Measurements from ENCODE around the gene GRAPL.
"Not testable (repeated sequence)": the region's sequence is repeated elsewhere in the genome, so short reads cannot be mapped to it uniquely, and the experiment has no call there.

Gene GRAPL

DNA sequence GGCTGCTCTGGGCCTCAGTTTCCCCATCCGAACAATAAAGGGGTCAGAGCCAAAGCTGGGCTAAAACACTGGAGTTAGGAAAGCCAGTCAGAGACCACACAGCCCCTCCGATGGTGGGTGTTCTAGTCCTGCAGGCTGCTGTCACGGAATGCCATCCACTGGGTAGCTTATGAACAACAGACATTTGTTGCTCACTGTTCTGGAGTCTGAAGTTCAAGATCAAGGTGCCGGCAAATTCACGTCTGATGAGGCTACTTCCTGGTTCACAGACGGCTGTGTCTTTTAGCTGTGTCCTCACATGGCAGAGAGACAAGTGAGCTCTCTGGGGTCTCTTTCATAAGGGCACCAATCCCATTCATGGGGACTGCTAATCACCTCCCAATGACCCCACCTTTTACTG lies 9.2 kb downstream of the GRAPL start:
- DNase-seq: not testable (repeated sequence)

DNA sequence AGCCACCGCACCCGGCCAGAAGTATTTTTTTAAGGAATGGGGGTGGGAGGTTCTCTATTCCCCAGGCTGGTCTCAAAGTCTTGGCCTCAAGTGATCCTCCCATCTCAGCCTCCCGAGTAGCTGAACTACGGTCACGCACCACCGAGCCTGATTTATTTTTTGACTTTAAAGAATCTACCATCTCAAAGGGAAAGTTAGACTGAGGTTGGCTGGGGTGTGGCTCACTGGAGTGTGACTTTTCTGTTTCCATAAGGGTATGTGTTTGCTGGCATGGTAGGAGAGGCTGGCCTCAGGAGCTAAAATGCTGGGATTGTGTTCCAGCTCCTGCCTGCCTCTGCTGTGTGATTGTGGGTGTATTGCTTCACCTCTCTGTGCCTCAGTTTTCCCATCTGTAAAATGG lies 10.6 kb downstream of the GRAPL start:
- not testable (repeated sequence) for DNase-seq

DNA sequence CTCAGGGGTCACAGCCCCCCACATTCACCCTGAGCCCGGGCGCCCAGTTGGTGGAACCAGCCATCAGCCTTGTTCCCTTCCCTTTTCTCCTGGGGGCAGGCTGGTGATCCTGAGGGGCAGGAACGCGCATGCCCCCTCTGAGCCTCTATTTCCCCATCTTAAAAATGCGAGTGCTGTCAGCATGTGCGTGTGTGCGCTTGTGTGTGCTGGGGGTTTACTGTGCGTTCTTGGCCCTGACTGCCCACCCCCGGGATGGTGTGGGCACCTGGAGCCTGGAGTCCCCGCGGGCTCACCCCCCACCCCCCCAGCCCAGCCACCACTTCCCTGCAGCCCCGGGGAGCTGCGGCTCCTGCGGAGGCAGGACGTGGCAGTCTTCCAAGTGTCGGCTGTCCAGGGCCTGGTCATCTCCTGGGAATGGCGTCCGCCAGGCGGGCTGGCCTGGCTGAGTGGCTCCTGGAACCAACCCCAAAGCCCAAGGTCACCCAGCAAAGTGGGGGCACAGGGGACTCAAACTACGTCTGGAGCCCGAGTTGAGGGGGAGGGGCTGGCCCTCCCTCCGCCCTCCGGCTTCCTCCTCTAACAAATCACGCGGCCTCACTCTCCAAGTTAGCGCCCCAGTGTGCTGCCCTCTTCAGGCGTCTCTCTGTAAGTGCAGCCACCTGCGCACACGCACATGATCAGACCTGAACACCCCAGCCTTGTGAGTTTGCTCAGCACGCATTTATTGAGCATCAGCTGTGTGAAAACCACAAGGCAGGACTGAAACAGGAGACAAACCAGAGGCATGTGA lies 14.2 kb downstream of the GRAPL start:
- DNase-seq: not testable (repeated sequence)

DNA sequence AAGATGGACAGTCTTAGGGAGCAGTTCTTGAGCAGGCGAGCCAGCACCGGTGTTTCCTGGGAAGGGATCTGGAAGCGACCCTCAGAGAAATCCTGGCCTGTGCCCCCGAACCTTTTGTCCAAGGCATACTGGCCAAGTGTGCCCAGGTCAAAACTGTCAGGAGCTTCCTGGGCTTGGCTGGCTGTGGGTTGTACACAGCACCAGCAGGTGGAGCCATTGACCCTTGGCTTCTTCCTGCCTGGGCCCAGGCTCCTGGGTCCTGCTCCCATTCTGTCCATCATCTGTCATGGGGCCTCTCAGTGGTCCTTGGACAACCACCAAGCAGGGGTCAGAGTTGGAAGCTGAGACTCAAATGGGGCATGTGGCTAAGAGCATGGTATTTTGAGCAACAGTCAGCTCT lies 15.0 kb downstream of the GRAPL start:
- DNase-seq: not testable (repeated sequence)

DNA sequence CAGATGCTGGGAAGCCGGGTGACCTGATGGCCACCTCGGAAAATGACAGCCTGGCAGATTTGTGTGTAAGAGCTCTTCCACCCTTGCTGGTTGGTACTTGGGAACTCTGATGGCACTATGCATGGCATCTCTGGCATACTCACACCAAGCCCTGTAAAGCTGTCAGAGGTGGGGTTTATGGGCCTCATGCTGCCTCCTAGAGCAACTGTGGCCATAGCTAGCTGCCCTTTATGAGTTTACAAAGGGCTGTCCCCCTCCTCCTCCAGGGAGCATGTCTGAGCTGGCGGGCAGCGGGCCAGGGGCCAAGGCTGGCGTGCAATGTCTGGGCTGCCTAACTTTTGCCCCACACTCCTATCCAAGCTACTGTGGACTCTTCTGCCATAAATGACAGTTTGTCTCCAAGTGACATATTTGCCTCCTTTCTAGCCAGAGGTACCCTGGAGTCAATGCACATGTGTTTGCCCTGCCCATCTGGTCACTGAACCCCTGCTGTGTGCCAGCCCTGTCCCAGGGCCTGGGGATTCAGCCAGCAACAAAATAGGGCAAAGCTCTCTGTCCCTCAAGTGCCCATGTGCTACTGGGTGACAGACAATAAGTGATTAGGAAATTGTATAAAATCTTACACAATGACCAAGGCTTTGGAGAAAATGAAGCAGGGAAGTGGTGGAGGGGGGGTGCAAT lies 15.8 kb downstream of the GRAPL start:
- not testable (repeated sequence) for DNase-seq

DNA sequence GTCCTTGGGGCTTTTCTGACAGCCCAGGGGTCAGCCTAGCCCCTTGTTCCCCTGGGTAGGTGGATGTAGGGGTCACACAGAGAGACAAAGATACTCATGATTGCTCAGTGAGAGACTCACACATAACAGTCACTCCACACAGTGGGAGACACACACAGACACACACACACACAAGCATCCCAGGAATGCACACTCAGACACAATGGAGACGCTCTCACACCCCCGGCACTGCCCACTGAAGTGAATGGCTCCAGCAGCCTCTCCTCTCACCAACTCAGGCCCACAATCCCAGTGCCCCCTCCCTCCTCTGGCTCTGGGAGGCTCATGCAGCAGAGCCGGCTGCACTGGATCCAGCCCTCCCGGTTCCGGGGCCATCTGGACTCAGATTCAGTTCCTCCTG lies 17.0 kb downstream of the GRAPL start:
- DNase-seq: not testable (repeated sequence)

DNA sequence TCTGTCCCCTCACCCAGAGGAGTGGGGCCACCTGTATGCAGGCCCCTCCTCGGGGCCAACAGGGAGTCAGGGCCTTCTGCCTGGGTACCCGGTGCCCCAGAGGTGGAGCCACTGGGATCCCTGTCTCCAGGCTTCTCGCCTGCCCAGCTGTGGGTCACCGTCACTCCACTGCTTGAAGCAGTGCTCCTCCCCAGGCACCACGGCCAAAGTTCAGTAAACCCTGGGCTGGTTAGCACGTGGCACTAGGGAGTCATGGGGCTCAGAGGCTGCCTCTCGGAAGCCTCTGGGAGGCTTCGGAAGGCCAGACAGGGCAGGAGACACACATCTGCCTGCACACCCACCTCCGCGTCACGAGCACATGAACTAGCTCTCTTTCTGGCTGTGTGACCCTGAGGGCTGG lies 18.1 kb downstream of the GRAPL start:
- not testable (repeated sequence) for DNase-seq

DNA sequence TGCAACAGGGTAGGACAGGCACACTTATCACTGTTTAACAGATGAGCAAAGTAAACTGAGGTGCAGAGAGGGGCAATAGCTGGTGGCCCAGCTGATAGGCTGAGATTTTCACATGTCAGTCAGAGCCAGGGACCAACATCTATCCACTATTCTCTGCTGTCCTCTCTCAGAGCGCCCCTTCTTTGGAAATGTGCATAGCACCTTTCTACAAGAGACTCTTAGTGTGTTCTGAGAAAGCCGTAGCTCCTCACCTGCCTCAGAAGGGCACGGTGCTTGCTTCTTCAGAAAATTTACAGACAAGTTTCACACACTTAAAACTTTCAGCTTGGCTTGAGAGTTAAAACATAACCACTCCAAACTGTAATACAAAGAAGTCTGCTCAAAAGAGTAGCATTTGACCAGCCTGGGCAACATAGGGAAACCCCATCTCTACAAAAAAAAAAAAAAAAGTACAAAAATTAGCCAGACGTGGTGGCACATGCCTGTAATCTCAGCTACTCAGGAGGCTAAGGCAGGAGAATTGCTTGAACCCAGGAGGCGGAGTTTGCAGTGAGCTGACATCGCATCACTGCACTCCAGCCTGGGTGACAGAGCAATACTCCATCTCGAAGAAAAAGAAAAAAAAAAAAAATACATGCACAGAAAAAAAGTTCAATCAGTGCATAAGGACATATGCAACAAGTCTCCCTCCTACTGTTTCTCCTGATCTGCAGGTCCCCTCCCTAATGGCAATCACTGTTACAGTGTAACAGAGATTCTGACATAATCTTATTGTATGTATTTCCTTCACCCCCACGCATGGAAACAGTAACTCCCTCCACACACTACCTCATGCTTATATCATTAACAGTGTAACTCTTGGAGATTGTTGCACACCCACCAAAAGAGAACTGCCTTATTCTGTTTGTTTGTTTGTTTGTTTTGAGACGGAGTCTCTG lies 23.6 kb downstream of the GRAPL start:
- not testable (repeated sequence) for DNase-seq

DNA sequence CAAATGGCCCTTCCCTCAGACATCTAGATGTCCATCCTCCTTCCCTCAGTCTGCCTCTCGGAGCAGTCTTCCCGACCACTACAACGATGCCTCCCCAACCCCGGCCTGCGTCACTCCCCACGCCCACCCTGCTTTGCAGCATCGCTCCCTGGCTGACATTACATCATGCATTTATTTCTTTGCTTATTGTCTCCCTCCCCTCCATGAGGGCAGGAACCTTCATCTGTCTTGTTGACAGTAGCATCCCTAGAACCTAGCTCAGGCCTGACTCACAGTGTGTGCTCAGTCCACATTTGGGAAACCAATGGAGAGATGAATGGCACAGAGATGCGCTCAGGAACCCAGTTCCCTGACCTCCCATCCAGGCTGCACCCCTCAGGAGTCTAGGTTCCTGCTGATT lies 30.2 kb downstream of the GRAPL start:
- DNase-seq: not testable (repeated sequence)

DNA sequence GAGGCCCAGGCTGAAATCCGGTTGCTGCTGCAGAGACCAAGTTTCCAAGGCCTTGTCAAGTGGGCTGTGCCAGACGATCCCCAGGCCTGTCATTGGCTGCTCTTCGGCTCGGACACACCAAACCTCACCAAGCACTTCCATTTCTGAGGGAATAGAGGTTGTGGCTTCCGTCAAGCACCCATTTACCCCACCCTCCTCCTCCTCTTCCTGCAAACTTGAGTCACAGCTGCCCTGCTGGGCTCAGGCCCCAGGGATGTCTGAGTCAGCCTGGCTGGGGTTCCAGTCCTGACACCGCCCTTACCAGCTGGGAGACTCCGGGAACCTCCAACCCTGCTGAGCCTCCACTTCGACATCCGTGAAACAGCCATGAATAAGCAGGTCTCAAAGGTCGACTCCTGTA lies 31.1 kb downstream of the GRAPL start:
- not testable (repeated sequence) for DNase-seq

DNA sequence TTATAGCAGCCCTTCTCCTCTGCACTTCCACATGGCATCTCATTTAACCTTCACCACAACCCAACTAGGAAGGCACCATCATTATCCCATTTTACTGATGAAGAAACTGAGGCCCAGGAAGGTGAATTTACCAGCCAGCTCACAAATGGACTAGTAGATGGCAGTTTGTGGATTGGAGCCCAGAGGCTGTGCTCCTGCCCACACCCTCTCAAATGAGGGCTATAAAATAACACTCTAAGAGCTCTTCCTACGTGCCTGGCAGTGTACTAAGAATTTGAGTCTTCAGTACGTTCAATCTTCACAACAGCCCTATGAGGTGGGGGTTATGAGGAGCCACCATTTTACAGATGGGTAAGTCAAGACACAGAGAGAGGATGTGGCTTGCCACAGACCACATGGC lies 31.5 kb downstream of the GRAPL start:
- DNase-seq: not testable (repeated sequence)

DNA sequence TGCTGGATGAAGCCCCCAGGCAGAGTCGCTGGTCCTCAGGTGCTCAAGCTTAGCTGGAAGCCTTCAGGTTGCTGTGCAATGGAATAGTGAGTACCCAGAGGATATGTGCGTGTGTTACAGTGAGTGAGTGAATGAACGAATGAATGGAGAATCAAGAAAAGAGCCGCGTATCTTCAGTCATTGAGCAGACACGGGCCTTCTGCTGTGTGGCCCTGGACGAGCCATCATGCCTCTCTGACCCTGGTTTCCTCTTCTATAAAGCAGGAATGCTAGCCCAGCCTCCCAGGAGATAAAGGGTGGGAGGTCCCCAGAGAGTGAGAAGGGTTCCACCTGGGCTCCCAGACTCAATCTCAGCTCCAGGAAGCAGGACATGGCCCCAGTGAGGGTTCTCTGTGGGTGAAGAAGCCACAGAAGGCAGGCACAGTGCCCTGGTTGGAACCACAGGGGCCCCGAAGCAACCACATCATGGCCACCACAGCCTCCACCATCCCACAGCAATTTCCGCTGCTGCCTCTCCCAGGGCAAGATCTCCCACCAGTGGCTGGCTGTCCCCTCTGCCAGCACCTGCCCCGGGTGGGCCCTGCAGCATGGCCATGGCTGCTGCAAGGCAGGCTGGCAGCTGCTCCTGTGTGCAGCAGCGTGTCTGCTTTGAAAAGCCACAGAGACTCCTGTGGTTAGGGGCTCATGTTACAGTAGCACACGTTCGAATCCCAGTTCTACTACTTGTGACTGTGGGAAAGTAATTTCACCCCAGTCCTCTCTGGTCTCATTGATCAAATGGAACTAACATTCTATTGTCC lies 34.1 kb downstream of the GRAPL start:
- DNase-seq: not testable (repeated sequence)

DNA sequence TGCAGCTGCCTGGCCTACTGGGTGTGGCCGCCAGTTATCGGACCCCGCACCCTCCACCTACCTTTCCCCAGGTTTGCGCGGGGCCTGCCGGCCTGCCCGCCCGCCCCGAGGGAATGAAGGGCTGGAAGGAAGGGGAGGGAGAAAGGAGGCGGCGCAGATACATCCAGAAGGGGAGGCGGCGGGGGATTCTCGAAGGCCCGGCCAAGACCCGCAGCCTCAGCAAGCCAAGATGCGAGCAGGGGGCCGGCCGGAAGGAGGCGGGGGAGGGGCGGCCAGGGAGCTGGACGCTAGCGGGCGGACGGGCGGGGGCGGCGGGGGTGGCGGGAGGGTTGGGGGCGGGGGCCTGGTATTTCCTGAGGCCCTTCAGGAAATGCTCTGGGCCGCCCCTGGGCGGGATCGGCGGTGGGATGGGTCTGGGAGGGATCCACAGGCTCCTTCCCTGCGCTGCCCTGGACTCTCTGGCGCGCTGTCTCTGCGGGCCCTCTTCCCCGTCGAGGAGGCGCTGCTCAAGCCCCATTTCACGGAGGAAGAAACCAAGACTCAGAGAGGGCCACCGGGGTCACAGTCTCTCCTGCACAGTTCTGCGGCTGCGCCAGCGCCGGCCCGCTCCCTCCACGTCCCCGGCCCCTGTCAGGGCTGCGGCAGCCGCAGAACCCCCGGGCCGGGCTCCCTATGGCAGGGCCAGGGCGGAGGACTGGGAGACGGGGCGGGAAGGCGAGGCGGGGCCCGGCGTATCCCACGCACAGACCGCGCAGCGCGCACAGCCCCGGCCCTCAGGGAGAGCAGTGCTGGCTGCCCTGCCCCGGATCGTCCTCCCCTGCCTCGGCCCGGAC lies 35.2 kb downstream of the GRAPL start:
- not testable (repeated sequence) for DNase-seq

DNA sequence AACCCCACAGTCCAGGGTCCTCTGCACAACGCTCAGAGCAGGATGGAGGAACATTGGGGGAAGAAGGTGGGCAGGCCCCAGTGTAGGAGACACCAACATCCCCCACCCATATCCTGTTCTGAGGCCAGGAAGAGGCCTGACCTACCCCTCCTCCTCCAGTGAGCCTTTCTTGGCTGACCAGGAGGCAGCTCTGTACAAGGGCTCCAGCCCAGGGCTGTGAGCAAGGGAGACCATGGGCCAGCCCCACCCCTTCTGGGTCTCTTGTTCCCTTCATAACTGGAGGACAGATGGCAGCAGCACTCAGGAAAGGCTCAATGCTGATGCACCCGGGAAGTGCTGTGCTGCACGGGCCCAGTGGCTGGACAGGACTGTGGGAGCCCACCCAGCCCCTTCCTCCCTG lies 47.0 kb downstream of the GRAPL start:
- DNase-seq: not testable (repeated sequence)

DNA sequence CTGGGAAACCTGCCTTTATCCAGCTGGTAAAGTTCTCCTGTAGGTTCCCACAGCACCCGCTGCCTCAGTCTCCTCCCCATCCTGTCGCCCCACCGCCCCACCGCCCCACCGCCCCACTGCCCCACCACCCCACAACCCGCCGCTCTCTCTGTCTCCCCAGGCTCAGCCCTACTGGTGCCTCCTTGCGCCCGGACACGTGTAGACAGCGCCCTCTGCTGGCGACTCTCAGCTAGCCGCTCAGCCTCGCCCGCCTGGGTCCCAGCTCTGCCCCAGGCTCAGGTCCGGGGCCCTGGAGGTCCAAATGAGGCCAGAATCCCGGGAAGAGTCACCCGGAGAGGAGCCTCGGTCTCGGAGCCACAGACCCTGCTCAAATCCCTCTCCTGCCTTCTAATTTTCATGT lies 48.0 kb downstream of the GRAPL start:
- not testable (repeated sequence) for DNase-seq

DNA sequence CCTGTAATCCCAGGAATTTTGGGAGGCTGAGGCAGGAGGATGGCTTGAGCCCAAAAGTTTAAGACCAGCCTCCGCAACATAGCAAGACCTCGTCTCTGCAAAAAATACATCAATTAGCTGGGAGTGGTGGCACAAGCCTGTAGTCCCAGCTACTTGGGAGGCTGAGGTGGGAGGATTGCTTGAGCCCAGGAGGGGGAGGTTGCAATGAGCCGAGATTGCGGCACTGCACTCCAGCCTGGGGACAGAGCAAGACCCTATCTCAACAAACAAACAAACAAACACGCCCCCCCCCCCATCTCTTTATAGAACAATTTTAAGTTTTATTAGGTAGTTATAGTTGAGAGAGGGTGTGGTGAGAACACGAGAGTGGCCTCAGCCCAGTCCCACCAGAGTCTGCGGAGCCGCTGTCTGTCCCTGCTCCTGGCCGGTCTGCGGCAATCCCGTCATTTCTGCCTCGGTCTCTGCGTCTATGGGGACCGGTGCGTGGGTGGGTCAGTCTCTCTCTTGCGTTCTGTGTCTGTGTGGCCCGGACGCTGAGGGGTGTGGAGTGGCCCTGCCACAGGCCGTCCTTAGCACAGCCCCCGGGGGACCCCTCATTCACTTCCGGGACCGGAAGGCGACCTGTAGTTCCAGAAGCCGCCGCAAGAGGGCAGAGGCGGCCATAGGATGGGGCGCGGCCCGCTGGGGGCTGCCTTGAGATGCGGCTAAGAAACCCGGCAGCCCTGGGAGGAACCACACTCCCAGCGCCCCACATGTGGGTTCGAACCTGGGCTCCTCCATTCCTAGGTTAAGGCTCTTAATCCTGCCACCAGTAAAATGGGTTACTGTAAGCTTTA lies 53.9 kb downstream of the GRAPL start:
- not testable (repeated sequence) for DNase-seq

DNA sequence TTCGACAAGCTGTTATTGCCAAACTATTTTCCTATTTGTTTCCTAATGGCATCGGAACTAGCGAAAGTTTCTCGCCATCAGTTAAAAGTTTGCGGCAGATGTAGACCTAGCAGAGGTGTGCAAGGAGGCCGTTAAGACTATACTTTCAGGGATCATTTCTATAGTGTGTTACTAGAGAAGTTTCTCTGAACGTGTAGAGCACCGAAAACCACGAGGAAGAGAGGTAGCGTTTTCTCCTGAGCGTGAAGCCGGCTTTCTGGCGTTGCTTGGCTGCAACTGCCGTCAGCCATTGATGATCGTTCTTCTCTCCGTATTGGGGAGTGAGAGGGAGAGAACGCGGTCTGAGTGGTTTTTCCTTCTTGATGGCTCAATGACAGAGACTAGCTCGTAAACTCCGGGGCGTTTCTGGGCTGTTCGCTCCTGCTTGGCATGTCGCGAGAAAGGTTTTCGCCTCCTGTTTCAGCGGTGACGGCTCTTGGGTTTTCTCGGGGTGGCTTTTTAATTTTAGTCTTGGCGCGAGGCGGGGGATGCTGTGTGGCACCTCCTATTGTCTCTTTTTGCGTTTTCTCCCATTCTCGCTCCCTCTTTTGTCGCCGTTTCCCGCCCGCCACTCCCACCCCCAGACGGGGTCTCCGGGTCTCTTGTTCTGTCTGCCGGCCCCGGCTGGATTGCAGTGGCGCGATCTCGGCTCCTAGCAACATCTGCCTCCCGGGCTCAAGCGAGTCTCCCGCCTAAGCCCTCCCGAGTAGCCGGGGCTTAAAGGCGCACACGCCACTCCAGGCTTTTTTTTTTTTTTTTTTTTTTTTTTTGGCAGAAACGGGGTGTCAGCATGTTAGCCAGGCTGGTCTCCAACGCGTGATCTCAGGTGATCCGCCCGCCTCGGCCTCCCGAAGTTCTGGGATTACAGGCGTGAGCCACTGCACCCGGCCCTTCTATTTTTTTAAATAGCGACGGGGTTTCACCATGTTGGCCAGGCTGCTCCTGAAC lies 60.8 kb downstream of the GRAPL start:
- not testable (repeated sequence) for DNase-seq

DNA sequence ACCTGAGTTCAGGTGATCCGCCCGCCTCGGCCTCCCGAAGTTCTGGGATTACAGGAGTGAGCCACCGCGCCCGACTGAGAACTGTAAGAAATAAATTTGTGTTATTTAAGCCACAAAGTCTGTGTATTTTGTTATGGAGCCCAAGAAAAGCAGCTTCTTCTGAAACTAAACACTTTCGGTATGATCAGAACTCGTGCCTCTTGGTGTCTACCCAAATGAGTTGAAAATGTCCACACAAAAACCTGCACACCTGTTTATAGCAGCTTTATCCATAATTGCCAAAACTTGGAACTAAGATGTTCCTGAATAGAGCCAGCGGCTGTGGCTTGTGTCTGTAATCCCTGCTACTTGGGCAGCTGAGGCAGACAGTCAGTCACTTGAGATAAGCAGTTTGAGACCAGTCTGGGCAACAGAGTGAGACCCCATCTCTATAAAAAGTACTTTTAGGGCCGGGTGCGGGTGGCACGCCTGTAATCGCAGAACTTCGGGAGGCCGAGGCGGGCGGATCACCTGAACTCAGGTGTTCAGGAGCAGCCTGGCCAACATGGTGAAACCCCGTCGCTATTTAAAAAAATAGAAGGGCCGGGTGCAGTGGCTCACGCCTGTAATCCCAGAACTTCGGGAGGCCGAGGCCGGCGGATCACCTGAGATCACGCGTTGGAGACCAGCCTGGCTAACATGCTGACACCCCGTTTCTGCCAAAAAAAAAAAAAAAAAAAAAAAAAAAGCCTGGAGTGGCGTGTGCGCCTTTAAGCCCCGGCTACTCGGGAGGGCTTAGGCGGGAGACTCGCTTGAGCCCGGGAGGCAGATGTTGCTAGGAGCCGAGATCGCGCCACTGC lies 61.7 kb downstream of the GRAPL start:
- DNase-seq: not testable (repeated sequence)

Measured in C1 segment of cervical spinal cord (tissue), 14 donors.